Left ventricle myocardium inferior (tissue), 1 donor: ENCODE data around the gene SPRR3. TPM values are rescaled to one million over a fixed set of nuclear protein-coding genes. Genes with fewer than 3 reads are reported as not detected.

Experiments
- DNase-seq: peaks from one replicate; pipeline ENCODE4 v3.0.0-alpha.2; 2020
- H3K27ac ChIP-seq: fragments of 200-600 bp; replicated peaks from 2 replicates; pipeline ENCODE4 v1.8.0; 2021
- H3K27me3 ChIP-seq: fragments of 200-600 bp; 2 replicates; pipeline ENCODE4 v1.8.0; 2021; ENCODE audit warnings: low read depth
- H3K36me3 ChIP-seq: fragments of 200-600 bp; 2 replicates; pipeline ENCODE4 v1.8.0; 2021
- H3K4me1 ChIP-seq: fragments of 200-600 bp; 2 replicates; pipeline ENCODE4 v1.8.0; 2021
- H3K4me3 ChIP-seq: fragments of 200-600 bp; 2 replicates; pipeline ENCODE4 v1.8.0; 2021; ENCODE audit warnings: mild to moderate bottlenecking, moderate library complexity
- H3K9me3 ChIP-seq: fragments of 200-600 bp; replicated peaks from 2 replicates; pipeline ENCODE4 v1.8.0; 2021
- CTCF ChIP-seq: fragments of 200-600 bp; IDR thresholded peaks from 2 replicates; pipeline ENCODE4 v1.8.0; 2021; ENCODE audit warnings: antibody characterized with exemption, mild to moderate bottlenecking, borderline replicate concordance
- intact Hi-C: fragments of 100-400 bp; cut with micrococcal nuclease; formaldehyde crosslinking; loops from one replicate; pipeline ENCODE4 v1.11.0; 2022
- total RNA-seq: library from RNA; stranded (reverse); fragmentation: NEBNext Ultra II Directional; extraction: Animal tissue kit (Norgen Biotek cat#: 25700); gene quantifications from one replicate; pipeline ENCODE4 v1.2.1, GENCODE V29; 2021
- donor health status: DM: no; HTN: yes; CAD: no; lungs with severe emphysema.

The SPRR3 gene
- total RNA-seq, 1 donor from 2014 or later = not detected

DNA sequence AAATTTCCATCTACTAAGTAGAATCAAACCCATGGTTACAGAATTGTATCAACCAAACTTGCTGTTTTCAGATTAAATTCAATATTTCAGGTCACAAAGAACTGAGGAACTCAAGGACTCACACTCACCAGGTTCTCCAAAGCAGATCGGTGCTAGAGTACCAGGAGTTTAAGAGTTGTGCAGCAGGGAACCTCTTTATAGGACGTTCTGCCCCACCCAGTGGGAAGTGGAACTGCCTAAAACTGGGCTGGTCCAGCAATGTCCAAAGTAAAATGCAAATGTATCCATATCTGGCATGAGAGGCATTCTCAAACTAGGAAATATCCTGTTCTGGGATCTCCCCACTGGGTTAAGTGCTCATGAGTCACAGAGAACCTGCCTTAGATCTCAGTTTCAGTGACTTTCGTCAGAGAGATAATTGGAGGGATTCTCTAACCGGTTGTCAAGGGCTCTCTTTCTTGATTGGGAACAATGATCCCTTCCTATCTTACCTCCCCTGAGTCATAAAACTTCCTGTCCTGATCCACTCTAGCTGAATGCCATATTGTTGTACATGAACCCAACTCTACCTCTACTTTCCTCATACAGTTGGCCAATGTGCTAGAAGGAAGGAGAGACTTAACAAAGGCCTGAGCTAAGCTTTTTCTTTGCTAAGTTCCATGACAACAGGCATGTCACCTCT is 39.5 kb downstream of the SPRR3 start, which contains the start of gene SPRR2D:
SPRR2D (minus strand) TSS at position 171 of the 682 bp plus-strand sequence. CDS start 774 bp downstream, outside the sequence.
- no peaks in the 10 kb centered on the region for H3K36me3 ChIP-seq
- TF ChIP-seq CTCF = no peak
- intact Hi-C loops = no loop called here
- H3K9me3 ChIP-seq = peaks cover 4% of the 10 kb centered on the region
- DNase-seq = no peak
- H3K27me3 ChIP-seq = no peaks in the 10 kb centered on the region
- no peak within 1 kb of the TSS for H3K27ac ChIP-seq
- no peaks in the 10 kb centered on the region for H3K4me1 ChIP-seq
- H3K4me3 ChIP-seq = no peak within 1 kb of the TSS

DNA sequence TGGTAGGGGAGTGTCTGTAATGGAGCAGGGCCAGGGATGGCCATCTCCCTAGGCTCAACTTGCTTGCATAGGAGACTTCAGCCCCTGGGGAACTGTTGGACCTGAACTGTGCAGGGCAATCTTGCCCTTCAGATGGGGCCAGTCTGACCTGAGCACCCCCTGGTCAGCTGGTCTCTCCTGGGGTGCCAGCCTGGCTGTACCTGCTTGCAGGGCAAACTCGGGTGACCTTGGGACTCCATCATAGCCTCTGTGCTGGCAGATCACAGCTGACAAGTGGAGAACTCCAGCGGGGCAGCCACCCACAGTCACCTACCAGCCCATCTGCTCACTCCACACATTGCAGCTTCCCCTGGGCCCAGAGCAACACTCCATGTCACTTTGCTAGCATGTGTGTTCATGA is 47.7 kb downstream of the SPRR3 start:
- no peak overlapping the region for H3K27ac ChIP-seq
- H3K4me1 ChIP-seq = no peaks in the 10 kb centered on the region
- no peaks in the 10 kb centered on the region for H3K27me3 ChIP-seq
- no peak for TF ChIP-seq CTCF
- DNase-seq = no peak
- H3K4me3 ChIP-seq = no peak overlapping the region
- no peaks in the 10 kb centered on the region for H3K36me3 ChIP-seq
- peaks cover 20% of the 10 kb centered on the region for H3K9me3 ChIP-seq
- intact Hi-C loops = no loop called here

Other genes starting within 250 kb of the SPRR3 start
- gene KPRP, start 243.7 kb upstream of the SPRR3 start, total RNA-seq = not detected
- gene LCE1F, start 226.6 kb upstream of the SPRR3 start, total RNA-seq = not detected
- not detected for gene LCE1E, start 215.5 kb upstream of the SPRR3 start, total RNA-seq
- not detected for gene LCE1D, start 205.0 kb upstream of the SPRR3 start, total RNA-seq
- gene LCE1C, start 195.1 kb upstream of the SPRR3 start, total RNA-seq = not detected
- not detected for gene LCE1B, start 189.8 kb upstream of the SPRR3 start, total RNA-seq
- not detected for gene LCE1A, start 174.3 kb upstream of the SPRR3 start, total RNA-seq
- gene LCE6A, start 158.9 kb upstream of the SPRR3 start, total RNA-seq = not detected
- not detected for gene LCE7A, start 141.8 kb upstream of the SPRR3 start, total RNA-seq
- not detected for gene SMCP, start 123.4 kb upstream of the SPRR3 start, total RNA-seq
- gene IVL, start 93.2 kb upstream of the SPRR3 start, total RNA-seq = not detected
- not detected for gene SPRR5, start 54.5 kb upstream of the SPRR3 start, total RNA-seq
- not detected for gene SPRR4, start 31.1 kb upstream of the SPRR3 start, total RNA-seq
- not detected for gene SPRR1A, start 17.7 kb upstream of the SPRR3 start, total RNA-seq
- not detected for gene SPRR1B, start 29.5 kb downstream of the SPRR3 start, total RNA-seq
- gene SPRR2D, start 39.4 kb downstream of the SPRR3 start, total RNA-seq = not detected
- gene SPRR2A, start 55.8 kb downstream of the SPRR3 start, total RNA-seq = not detected
- gene SPRR2B, start 69.9 kb downstream of the SPRR3 start, total RNA-seq = not detected
- not detected for gene SPRR2E, start 92.8 kb downstream of the SPRR3 start, total RNA-seq
- not detected for gene SPRR2F, start 111.8 kb downstream of the SPRR3 start, total RNA-seq
- not detected for gene SPRR2G, start 149.1 kb downstream of the SPRR3 start, total RNA-seq
- gene LELP1, start 201.7 kb downstream of the SPRR3 start, total RNA-seq = not detected
- not detected for gene PRR9, start 215.8 kb downstream of the SPRR3 start, total RNA-seq